Measurements from ENCODE around the gene ARID1A. TPM values are rescaled to one million over a fixed set of nuclear protein-coding genes. Genes with fewer than 3 reads are reported as not detected.
A peak's percentile ranks its signal among the peaks of the same experiment; 100 is the strongest.

The ARID1A gene
- total and polyA plus RNA-seq, 9 of the 15 experiments (the other 6 are each of a cell fraction or from before 2014, with no cell fraction given) = 8.3 to 88.3 (median 22.5) TPM

DNA sequence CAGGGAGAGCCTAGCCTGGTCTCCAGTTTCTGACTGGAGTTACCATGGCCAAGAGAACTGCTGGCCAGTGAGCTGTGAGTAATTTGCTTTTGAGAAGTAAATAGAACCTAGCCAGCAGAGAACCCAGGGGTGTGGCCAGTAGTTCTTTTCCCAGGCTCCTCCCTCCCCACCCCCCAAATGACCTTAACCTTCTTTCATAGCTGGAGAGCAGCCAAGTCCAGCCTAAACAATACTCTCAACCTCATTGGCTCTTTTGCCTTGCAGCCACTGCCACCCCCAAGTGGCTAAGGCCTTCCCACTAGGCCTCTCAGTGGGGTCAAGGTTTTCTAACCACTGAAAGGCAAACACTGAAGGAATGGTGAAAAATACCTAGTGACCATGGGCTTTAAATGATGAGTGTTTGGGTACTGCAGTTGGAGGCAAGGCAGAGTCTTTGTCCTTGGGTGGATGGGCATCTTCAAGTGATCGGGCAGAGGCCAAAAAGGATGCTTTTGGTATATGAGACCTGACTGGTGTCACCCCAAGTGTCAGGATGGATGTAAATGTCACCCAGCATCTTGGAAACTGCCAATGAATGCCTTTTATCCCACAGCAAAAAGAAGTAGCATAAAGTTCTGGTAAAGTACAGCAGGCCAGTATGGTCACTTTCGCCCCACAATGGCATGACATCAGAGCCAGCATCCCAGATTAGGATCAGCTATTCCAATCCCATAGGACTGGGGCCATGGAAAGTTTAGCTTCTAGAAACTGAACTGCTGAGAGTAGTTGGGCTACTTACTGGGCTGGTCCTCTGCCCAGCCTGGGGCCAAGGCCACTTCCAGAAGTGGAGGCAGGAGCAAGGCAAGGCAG is 88.4 kb downstream of the ARID1A start (continued):
- TF ChIP-seq NR2C2 (CRISPR knock-in tag; IDR thresholded peaks at IDR 0.05) (no peak), NR2C2 (tag; IDR thresholded peaks at IDR 0.05) (peak; percentile 88), CBFB (CRISPR knock-in tag; IDR thresholded peaks at IDR 0.05) (0 out of 2 replicates have a peak, but pooled peaks have one; percentile 8), PPARD (CRISPR knock-in tag; IDR thresholded peaks at IDR 0.05) (no peak), CAMTA2 (CRISPR knock-in tag; conservative IDR thresholded peaks at IDR 0.05) (no peak), GTF2A2 (tag; IDR thresholded peaks at IDR 0.05) (0 out of 2 replicates have a peak, but pooled peaks have one; percentile 9), SMAD2 (IDR thresholded peaks at IDR 0.05; ENCODE audit: low read depth, low read length) (no peak), ZNF23 (CRISPR knock-in tag; IDR thresholded peaks at IDR 0.05) (no peak), ETV6 (IDR thresholded peaks at IDR 0.05; ENCODE audit: borderline replicate concordance in 1 of 2, low read depth in 2 of 2, low read length in 1 of 2) (peak in 1 of 2 experiments; percentile 32; a peak in 1 of 4 replicates), ETV6 (CRISPR knock-in tag; IDR thresholded peaks at IDR 0.05; ENCODE audit: borderline replicate concordance) (no peak), STAT6 (CRISPR knock-in tag; IDR thresholded peaks at IDR 0.05) (peak; percentile 75), SMAD1 (IDR thresholded peaks at IDR 0.05; ENCODE audit: low read depth, low read length, partially characterized antibody) (peak; percentile 40), NRF1 (conservative IDR thresholded peaks at IDR 0.05 in 1 of 2, IDR thresholded peaks at IDR 0.05 in 1 of 2) (peak; percentile 13 to 39; a peak in 3 of 4 replicates), ZNF143 (CRISPR knock-in tag; IDR thresholded peaks at IDR 0.05) (no peak), CREB1 (IDR thresholded peaks at IDR 0.05) (no peak), CREB1 (CRISPR knock-in tag; IDR thresholded peaks at IDR 0.05) (no peak), ZFX (CRISPR knock-in tag; IDR thresholded peaks at IDR 0.05) (peak; percentile 64), ZNF655 (CRISPR knock-in tag; IDR thresholded peaks at IDR 0.05) (no peak)
- TF ChIP-seq, protein P1, sequence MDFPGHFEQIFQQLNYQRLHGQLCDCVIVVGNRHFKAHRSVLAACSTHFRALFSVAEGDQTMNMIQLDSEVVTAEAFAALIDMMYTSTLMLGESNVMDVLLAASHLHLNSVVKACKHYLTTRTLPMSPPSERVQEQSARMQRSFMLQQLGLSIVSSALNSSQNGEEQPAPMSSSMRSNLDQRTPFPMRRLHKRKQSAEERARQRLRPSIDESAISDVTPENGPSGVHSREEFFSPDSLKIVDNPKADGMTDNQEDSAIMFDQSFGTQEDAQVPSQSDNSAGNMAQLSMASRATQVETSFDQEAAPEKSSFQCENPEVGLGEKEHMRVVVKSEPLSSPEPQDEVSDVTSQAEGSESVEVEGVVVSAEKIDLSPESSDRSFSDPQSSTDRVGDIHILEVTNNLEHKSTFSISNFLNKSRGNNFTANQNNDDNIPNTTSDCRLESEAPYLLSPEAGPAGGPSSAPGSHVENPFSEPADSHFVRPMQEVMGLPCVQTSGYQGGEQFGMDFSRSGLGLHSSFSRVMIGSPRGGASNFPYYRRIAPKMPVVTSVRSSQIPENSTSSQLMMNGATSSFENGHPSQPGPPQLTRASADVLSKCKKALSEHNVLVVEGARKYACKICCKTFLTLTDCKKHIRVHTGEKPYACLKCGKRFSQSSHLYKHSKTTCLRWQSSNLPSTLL (IDR thresholded peaks at IDR 0.05) = no peak
- TF ChIP-seq, protein P2, sequence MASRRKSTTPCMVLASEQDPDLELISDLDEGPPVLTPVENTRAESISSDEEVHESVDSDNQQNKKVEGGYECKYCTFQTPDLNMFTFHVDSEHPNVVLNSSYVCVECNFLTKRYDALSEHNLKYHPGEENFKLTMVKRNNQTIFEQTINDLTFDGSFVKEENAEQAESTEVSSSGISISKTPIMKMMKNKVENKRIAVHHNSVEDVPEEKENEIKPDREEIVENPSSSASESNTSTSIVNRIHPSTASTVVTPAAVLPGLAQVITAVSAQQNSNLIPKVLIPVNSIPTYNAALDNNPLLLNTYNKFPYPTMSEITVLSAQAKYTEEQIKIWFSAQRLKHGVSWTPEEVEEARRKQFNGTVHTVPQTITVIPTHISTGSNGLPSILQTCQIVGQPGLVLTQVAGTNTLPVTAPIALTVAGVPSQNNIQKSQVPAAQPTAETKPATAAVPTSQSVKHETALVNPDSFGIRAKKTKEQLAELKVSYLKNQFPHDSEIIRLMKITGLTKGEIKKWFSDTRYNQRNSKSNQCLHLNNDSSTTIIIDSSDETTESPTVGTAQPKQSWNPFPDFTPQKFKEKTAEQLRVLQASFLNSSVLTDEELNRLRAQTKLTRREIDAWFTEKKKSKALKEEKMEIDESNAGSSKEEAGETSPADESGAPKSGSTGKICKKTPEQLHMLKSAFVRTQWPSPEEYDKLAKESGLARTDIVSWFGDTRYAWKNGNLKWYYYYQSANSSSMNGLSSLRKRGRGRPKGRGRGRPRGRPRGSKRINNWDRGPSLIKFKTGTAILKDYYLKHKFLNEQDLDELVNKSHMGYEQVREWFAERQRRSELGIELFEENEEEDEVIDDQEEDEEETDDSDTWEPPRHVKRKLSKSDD (conservative IDR thresholded peaks at IDR 0.05; ENCODE audit: low read length) = no peak

Measured in K562 (cell line).